SK-N-SH (cell line): ENCODE results near the gene AURKB.

Source experiments
- EZH2phosphoT487 ChIP-seq: fragments of 200-600 bp; sonication (generic); IDR thresholded peaks from 2 replicates; pipeline ENCODE4 v1.6.1; 2017; ENCODE audit warnings: low read depth, mixed run types, mild to moderate bottlenecking, antibody characterized with exemption, moderate library complexity, borderline replicate concordance
- MXI1 ChIP-seq: IDR thresholded peaks from 2 replicates; pipeline ENCODE4 v1.6.1; 2012; ENCODE audit warnings: mild to moderate bottlenecking, low read depth, low read length, improper control_type of control experiment
- POLR2AphosphoS5 ChIP-seq: IDR thresholded peaks from 2 replicates; pipeline ENCODE4 v1.6.1; 2012; ENCODE audit warnings: low read depth, low read length
- RAD21 ChIP-seq: IDR thresholded peaks from 2 replicates; pipeline ENCODE4 v1.6.1; 2012; ENCODE audit warnings: mild to moderate bottlenecking, low read length
- YY1 ChIP-seq: IDR thresholded peaks from 2 replicates; pipeline ENCODE4 v1.4.0; 2012; ENCODE audit warnings: low read depth, mild to moderate bottlenecking
- TF ChIP-seq, protein P1 (sequence below): IDR thresholded peaks from 2 replicates; pipeline ENCODE4 v1.6.1; 2012; ENCODE audit warnings: mild to moderate bottlenecking, low read depth, low read length, moderate library complexity
- TF ChIP-seq, protein P2 (sequence below): fragments of 200-600 bp; sonication (generic); IDR thresholded peaks from 2 replicates; pipeline ENCODE4 v1.6.1; 2017; ENCODE audit warnings: antibody characterized with exemption, mild to moderate bottlenecking, moderate library complexity
- TF ChIP-seq, protein P3 (sequence below): IDR thresholded peaks from 2 replicates; pipeline ENCODE4; 2012
- TF ChIP-seq, protein P4 (sequence below): IDR thresholded peaks from 2 replicates; pipeline ENCODE4 v1.4.0; 2012; ENCODE audit warnings: low read depth

DNA sequence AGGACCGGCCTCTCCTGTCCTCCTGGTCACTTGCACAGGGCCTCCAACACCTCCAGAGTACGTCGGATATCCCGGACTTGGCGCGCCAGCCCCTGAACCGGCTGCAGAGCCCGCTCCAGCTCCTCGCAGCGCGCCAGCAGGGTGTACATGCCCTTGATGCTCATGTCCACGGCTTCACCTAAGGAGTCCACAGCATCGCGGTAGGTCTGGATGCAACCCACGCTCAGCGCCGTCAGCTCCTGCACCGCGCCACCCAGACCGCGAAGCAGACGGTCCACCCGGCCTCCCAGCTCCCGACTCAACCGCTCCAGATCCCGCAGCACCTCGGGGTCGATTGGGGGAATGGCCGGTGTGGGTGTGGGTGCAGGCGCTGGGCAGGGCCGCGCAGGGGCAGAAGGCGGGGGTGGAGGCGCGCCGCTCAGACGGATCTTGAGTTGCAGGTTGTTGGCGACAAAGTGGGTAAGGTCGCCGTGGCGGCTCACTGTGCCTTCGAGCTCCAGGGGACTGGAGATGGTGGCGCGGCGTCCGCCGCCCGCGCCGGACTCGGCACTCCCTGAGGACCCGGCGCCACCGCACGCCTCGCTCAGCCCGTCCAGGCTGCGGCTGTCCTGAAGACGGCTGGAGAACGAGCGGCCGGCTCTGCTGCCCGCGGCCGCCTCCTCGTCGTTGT is 21.2 kb downstream of the AURKB start:
- TF ChIP-seq, protein P1, sequence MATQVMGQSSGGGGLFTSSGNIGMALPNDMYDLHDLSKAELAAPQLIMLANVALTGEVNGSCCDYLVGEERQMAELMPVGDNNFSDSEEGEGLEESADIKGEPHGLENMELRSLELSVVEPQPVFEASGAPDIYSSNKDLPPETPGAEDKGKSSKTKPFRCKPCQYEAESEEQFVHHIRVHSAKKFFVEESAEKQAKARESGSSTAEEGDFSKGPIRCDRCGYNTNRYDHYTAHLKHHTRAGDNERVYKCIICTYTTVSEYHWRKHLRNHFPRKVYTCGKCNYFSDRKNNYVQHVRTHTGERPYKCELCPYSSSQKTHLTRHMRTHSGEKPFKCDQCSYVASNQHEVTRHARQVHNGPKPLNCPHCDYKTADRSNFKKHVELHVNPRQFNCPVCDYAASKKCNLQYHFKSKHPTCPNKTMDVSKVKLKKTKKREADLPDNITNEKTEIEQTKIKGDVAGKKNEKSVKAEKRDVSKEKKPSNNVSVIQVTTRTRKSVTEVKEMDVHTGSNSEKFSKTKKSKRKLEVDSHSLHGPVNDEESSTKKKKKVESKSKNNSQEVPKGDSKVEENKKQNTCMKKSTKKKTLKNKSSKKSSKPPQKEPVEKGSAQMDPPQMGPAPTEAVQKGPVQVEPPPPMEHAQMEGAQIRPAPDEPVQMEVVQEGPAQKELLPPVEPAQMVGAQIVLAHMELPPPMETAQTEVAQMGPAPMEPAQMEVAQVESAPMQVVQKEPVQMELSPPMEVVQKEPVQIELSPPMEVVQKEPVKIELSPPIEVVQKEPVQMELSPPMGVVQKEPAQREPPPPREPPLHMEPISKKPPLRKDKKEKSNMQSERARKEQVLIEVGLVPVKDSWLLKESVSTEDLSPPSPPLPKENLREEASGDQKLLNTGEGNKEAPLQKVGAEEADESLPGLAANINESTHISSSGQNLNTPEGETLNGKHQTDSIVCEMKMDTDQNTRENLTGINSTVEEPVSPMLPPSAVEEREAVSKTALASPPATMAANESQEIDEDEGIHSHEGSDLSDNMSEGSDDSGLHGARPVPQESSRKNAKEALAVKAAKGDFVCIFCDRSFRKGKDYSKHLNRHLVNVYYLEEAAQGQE = no peak
- TF ChIP-seq, protein P2, sequence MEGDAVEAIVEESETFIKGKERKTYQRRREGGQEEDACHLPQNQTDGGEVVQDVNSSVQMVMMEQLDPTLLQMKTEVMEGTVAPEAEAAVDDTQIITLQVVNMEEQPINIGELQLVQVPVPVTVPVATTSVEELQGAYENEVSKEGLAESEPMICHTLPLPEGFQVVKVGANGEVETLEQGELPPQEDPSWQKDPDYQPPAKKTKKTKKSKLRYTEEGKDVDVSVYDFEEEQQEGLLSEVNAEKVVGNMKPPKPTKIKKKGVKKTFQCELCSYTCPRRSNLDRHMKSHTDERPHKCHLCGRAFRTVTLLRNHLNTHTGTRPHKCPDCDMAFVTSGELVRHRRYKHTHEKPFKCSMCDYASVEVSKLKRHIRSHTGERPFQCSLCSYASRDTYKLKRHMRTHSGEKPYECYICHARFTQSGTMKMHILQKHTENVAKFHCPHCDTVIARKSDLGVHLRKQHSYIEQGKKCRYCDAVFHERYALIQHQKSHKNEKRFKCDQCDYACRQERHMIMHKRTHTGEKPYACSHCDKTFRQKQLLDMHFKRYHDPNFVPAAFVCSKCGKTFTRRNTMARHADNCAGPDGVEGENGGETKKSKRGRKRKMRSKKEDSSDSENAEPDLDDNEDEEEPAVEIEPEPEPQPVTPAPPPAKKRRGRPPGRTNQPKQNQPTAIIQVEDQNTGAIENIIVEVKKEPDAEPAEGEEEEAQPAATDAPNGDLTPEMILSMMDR = no peak
- TF ChIP-seq POLR2AphosphoS5 (no peak), RAD21 (no peak), YY1 (no peak), EZH2phosphoT487 (no peak), MXI1 (no peak)
- TF ChIP-seq, protein P3, sequence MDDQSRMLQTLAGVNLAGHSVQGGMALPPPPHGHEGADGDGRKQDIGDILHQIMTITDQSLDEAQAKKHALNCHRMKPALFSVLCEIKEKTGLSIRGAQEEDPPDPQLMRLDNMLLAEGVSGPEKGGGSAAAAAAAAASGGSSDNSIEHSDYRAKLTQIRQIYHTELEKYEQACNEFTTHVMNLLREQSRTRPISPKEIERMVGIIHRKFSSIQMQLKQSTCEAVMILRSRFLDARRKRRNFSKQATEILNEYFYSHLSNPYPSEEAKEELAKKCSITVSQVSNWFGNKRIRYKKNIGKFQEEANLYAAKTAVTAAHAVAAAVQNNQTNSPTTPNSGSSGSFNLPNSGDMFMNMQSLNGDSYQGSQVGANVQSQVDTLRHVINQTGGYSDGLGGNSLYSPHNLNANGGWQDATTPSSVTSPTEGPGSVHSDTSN = no peak
- TF ChIP-seq, protein P4, sequence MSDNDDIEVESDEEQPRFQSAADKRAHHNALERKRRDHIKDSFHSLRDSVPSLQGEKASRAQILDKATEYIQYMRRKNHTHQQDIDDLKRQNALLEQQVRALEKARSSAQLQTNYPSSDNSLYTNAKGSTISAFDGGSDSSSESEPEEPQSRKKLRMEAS = no peak
